ENCODE results near the gene UBE2J2. TPM values are rescaled to one million over a fixed set of nuclear protein-coding genes. Genes with fewer than 3 reads are reported as not detected.

The UBE2J2 gene
- total and polyA plus RNA-seq, 2 of the 13 experiments (the other 11 are each of a cell fraction or from before 2014, with no cell fraction given): 25.4 to 29.4 TPM

DNA sequence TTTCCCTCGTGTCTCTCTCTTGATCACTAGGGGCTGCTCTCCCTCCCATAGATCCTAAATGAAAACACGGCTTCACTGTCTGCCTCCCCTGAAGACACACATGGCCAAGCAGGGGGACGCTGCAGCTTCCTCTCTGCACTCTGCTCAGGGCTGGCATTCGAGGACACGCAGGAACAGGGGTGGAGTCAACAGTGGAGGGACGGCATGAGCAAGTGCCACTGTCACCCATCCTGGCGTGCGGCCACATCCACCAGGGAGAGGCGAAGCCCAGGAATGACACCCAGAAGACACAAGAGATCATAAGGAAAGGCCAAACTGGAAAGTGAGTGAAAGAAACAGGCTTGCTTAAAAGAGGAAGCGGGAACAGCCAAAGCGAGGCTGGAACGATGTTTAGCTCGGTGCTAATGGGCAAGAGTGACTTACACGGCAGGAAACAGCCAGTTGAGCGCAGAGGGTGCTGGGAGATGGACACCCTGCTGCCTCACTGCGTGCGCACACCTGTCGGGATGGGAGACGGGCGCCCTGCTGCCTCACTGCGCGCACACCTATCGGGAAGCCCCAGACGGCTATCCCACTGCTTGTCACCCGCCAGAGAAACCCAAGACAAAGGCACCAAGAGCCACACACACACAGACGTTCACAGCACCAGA, 13.6 kb downstream of the UBE2J2 start:
- no peaks in the 10 kb centered on the region for H3K4me1 ChIP-seq (ENCODE audit: insufficient read depth, low read length)
- peaks cover 17 to 62% of the 10 kb centered on the region in 2 experiments; a peak in 4 of 5 replicates for H3K36me3 ChIP-seq (replicated peaks in 1 of 2; ENCODE audit: control insufficient read depth in 1 of 2, insufficient read depth in 2 of 2, low read length in 2 of 2)
- ChIA-PET CTCF (ENCODE audit: low intra/inter-chr PET ratio, low total read pairs) (no interaction called here), POLR2A (interaction anchor here (0.6 to 1.1 kb wide), 2 partner anchors 13 to 41 kb away, joined by 3 to 4 read pairs; partner anchors contain the start of gene UBE2J2)
- in situ Hi-C loops (cut with HindIII; ENCODE audit: extremely low pct_ligation_motif_present, low pct_unique_long_range_greater_than_20kb): no loop called here
- H2AFZ ChIP-seq (ENCODE audit: low read length): no peak overlapping the region
- no peaks in the 10 kb centered on the region for H3K9me3 ChIP-seq (ENCODE audit: low read length)
- H3K4me2 ChIP-seq (ENCODE audit: low read depth, low read length): no peak overlapping the region
- H3K9ac ChIP-seq (ENCODE audit: insufficient read depth, low read depth, low read length): no peak overlapping the region
- no peak overlapping the region for H3K4me3 ChIP-seq (replicated peaks in 1 of 3; ENCODE audit: insufficient read depth in 1 of 3, low read depth in 2 of 3, low read length in 3 of 3)
- intact Hi-C loops (cut with micrococcal nuclease; ENCODE audit: unreplicated experiment): no loop called here
- no peaks in the 10 kb centered on the region for H4K20me1 ChIP-seq (ENCODE audit: insufficient read depth, low read length)
- 98% methylated on average over 24 of the region's 26 CpGs for WGBS (ENCODE audit: low lambda C conversion rate)
- TF ChIP-seq, protein P1, sequence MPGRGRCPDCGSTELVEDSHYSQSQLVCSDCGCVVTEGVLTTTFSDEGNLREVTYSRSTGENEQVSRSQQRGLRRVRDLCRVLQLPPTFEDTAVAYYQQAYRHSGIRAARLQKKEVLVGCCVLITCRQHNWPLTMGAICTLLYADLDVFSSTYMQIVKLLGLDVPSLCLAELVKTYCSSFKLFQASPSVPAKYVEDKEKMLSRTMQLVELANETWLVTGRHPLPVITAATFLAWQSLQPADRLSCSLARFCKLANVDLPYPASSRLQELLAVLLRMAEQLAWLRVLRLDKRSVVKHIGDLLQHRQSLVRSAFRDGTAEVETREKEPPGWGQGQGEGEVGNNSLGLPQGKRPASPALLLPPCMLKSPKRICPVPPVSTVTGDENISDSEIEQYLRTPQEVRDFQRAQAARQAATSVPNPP (CRISPR knock-in tag; IDR thresholded peaks at IDR 0.05): no peak
- TF ChIP-seq FOXO1 (CRISPR knock-in tag; IDR thresholded peaks at IDR 0.05) (no peak), CAMTA2 (CRISPR knock-in tag; IDR thresholded peaks at IDR 0.05; ENCODE audit: borderline replicate concordance) (no peak), POLR2AphosphoS5 (IDR thresholded peaks at IDR 0.05; ENCODE audit: low read depth, low read length) (no peak), TMF1 (CRISPR knock-in tag; IDR thresholded peaks at IDR 0.05; ENCODE audit: low read depth) (no peak), ZNF296 (CRISPR knock-in tag; conservative IDR thresholded peaks at IDR 0.05) (no peak)
- TF ChIP-seq, protein P2, sequence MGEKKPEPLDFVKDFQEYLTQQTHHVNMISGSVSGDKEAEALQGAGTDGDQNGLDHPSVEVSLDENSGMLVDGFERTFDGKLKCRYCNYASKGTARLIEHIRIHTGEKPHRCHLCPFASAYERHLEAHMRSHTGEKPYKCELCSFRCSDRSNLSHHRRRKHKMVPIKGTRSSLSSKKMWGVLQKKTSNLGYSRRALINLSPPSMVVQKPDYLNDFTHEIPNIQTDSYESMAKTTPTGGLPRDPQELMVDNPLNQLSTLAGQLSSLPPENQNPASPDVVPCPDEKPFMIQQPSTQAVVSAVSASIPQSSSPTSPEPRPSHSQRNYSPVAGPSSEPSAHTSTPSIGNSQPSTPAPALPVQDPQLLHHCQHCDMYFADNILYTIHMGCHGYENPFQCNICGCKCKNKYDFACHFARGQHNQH (CRISPR knock-in tag; IDR thresholded peaks at IDR 0.05): no peak
- DNase-seq (ENCODE audit: low spot score): no peak
- H3K27me3 ChIP-seq (ENCODE audit: control insufficient read depth in 1 of 2, insufficient read depth in 2 of 2, low read length in 2 of 2): no peaks in the 10 kb centered on the region
- ATAC-seq: no peak
- H3K27ac ChIP-seq (ENCODE audit: extremely low read length, insufficient read depth, low read length): no peak overlapping the region
- BruUV-seq (replicated peaks): no TSS peak
- FAIRE-seq: no peak
- no peaks in the 10 kb centered on the region for H3K79me2 ChIP-seq (ENCODE audit: insufficient read depth, low read length)

All from HepG2 (cell line).